SU-DHL-6 (cell line): ENCODE measurements around the gene OSBPL2.

ENCODE experiments used
- H2AFZ ChIP-seq: fragments of 200-600 bp; sonication (generic); 2 replicates; pipeline ENCODE4 v1.6.1; 2014; ENCODE audit warnings: low read depth, mild to moderate bottlenecking, moderate library complexity, mixed read lengths, antibody characterized with exemption, low read length; ENCODE audit not compliant: severe bottlenecking
- H3F3A ChIP-seq: fragments of 200-600 bp; shearing (Covaris generic); 2 replicates; pipeline ENCODE4 v1.6.0; 2016; ENCODE audit warnings: antibody characterized with exemption, mild to moderate bottlenecking; ENCODE audit not compliant: insufficient read depth
- H3K27ac ChIP-seq: fragments of 200-600 bp; sonication (generic); 2 replicates; pipeline ENCODE4 v1.5.1; 2016; ENCODE audit warnings: low read depth, mild to moderate bottlenecking, low read length, moderate library complexity, mixed read lengths
- H3K27me3 ChIP-seq: fragments of 200-600 bp; sonication (generic), shearing (Covaris generic); 2 replicates; pipeline ENCODE4 v1.6.0; 2014; ENCODE audit warnings: mild to moderate bottlenecking, low read length
- H3K36me3 ChIP-seq: fragments of 200-600 bp; sonication (generic); 2 replicates; pipeline ENCODE4 v1.6.1; 2014; ENCODE audit warnings: mild to moderate bottlenecking, low read length, mixed read lengths
- H3K4me2 ChIP-seq: fragments of 300-600, 200-600 bp; shearing (Covaris generic), sonication (generic); 2 replicates; pipeline ENCODE4 v1.6.0; 2014; ENCODE audit warnings: low read length, low read depth, mild to moderate bottlenecking; ENCODE audit not compliant: poor library complexity, severe bottlenecking
- H3K4me3 ChIP-seq: fragments of 200-600 bp; sonication (generic); 2 replicates; pipeline ENCODE4 v1.5.1; 2014; ENCODE audit warnings: antibody characterized with exemption, low read length, mild to moderate bottlenecking, mixed read lengths; ENCODE audit not compliant: insufficient read depth, poor library complexity, severe bottlenecking
- H3K79me2 ChIP-seq: fragments of 200-600 bp; sonication (generic); 2 replicates; pipeline ENCODE4 v1.6.1; 2014; ENCODE audit warnings: mild to moderate bottlenecking, low read length, moderate library complexity; ENCODE audit not compliant: insufficient read depth
- H3K9ac ChIP-seq: fragments of 200-600 bp; sonication (generic); 2 replicates; pipeline ENCODE4 v1.7.0; 2014; ENCODE audit warnings: mild to moderate bottlenecking, low read length
- H3K9me2 ChIP-seq: fragments of 200-600 bp; sonication (generic); replicated peaks from 2 replicates; pipeline ENCODE4 v1.6.1; 2014; ENCODE audit warnings: low read length; ENCODE audit not compliant: insufficient read depth
- H3K9me3 ChIP-seq: fragments of 200-600 bp; sonication (generic); 2 replicates; pipeline ENCODE4 v1.6.1; 2014; ENCODE audit warnings: low read length, mixed read lengths; ENCODE audit not compliant: insufficient read depth
- H4K20me1 ChIP-seq: fragments of 200-600 bp; sonication (generic); 2 replicates; pipeline ENCODE4 v1.6.1; 2014; ENCODE audit warnings: low read depth, mild to moderate bottlenecking, antibody characterized with exemption, low read length, moderate library complexity, mixed read lengths
- EZH2phosphoT487 ChIP-seq: fragments of 200-600 bp; sonication (generic), shearing (Covaris generic); conservative IDR thresholded peaks from 2 replicates; pipeline ENCODE4 v1.6.1; 2018; ENCODE audit warnings: mild to moderate bottlenecking, antibody characterized with exemption, low read length, moderate library complexity, mixed read lengths
- TF ChIP-seq, protein P1 (sequence below): fragments of 200-600 bp; sonication (generic); IDR thresholded peaks from one replicate; pipeline ENCODE4 v1.5.1; 2017; ENCODE audit warnings: antibody characterized with exemption, mild to moderate bottlenecking, low read length, moderate library complexity; ENCODE audit not compliant: insufficient read depth, poor library complexity, severe bottlenecking

Gene OSBPL2

DNA sequence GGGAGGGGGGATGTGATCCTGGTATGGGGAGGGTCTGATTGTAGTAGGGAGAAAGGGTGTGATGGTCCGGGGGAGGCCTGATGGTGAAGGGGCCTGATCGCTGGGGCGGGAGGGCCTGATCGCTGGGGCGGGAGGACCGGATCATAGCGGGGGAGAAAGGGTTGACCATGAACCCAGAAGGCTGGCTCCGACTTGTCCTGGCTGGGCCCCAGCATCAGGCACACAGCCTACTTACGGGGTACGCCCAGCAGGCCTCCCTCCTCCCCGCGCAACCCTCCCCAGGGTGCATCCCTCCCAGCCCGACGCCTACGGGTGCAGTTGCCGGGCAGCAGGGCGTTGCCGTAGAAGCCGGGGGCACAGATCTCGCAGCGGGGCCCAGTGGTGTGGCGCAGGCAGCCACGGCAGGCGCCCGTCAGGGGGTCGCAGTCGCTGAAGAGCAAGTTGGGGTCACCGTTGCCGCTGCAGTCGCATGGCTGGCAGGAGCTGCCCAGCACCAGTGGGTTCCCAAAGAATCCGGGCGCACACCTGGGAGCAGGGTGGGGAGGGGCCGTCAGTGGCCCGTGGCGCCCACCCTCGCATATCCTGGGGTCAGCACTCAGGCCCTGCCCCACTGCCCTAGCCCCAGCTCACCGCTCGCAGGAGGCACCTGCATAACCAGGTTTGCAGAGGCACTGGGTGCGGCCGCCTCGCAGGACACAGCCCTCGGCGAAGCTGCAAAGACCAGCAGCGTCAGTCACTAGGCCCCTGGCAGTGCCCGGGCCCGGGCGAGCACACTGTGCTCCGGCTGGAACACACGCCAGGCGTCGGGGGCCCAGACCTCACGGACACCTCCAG, 85.0 kb downstream of the OSBPL2 start:
- Histone ChIP-seq H3F3A (no peaks in the 10 kb centered on the region; the same call in 1 of the 2 replicates), H3K27me3 (no peaks in the 10 kb centered on the region), H3K27ac (no peak overlapping the region), H3K9me2 (no peaks in the 10 kb centered on the region), H3K9me3 (no peaks in the 10 kb centered on the region), H2AFZ (no peak overlapping the region), H4K20me1 (no peaks in the 10 kb centered on the region), H3K36me3 (no peaks in the 10 kb centered on the region), H3K4me3 (no peak overlapping the region), H3K4me2 (no peak overlapping the region), H3K9ac (no peak overlapping the region), H3K79me2 (no peaks in the 10 kb centered on the region)
- TF ChIP-seq, protein P1, sequence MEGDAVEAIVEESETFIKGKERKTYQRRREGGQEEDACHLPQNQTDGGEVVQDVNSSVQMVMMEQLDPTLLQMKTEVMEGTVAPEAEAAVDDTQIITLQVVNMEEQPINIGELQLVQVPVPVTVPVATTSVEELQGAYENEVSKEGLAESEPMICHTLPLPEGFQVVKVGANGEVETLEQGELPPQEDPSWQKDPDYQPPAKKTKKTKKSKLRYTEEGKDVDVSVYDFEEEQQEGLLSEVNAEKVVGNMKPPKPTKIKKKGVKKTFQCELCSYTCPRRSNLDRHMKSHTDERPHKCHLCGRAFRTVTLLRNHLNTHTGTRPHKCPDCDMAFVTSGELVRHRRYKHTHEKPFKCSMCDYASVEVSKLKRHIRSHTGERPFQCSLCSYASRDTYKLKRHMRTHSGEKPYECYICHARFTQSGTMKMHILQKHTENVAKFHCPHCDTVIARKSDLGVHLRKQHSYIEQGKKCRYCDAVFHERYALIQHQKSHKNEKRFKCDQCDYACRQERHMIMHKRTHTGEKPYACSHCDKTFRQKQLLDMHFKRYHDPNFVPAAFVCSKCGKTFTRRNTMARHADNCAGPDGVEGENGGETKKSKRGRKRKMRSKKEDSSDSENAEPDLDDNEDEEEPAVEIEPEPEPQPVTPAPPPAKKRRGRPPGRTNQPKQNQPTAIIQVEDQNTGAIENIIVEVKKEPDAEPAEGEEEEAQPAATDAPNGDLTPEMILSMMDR, result no peak
- TF ChIP-seq EZH2phosphoT487, result no peak

GRCh38 chr20:62323980-62324906, 85.9 kb downstream of the OSBPL2 start:
- Histone ChIP-seq H4K20me1 (no peaks in the 10 kb centered on the region), H3K36me3 (no peaks in the 10 kb centered on the region), H3K9me2 (no peaks in the 10 kb centered on the region), H3K4me2 (no peak overlapping the region), H3K4me3 (no peak overlapping the region), H3K27me3 (no peaks in the 10 kb centered on the region), H3K79me2 (no peaks in the 10 kb centered on the region), H3K27ac (no peak overlapping the region), H3K9ac (no peak overlapping the region), H3F3A (no peaks in the 10 kb centered on the region; the same call in 1 of the 2 replicates), H2AFZ (no peak overlapping the region), H3K9me3 (no peaks in the 10 kb centered on the region)
- TF ChIP-seq EZH2phosphoT487, result no peak
- TF ChIP-seq, protein P1, result no peak

DNA sequence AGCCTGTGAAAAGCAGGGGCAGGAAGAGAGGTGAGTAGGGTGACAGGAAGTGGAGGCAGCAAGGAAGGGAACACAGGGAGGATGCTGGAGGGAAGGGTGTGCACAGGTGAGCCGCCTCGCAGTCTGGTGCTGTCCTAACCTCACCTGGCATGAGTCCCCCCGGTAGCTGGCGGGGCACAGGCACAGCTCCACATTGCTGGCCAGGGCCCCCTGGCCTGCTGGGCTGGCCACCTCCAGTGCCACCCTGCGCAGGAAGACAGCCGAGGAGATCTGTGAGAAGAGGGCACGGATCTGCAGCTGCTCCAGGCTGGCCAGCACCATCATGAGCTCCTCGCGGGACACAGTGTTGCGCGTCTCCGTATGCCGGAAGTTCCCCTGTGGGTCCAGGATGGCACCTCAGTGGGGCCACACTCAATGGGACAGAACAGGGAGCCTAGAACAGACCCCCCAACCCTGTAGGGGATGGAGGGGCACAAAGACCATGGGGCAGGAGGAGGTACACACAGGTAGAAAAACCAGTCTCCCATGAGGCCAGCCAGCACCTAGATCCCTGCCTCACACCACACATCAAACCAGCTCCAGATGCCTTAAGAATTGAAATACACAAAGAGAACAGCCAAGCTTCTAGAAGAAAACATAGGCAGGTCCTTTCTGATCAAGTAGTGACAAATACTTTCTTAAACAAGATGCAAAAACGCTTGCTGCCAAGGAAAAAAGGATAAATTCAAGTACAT, 87.0 kb downstream of the OSBPL2 start:
- Histone ChIP-seq H3K4me3 (no peak overlapping the region), H3K79me2 (no peaks in the 10 kb centered on the region), H4K20me1 (no peaks in the 10 kb centered on the region), H3K4me2 (no peak overlapping the region), H3K9me3 (no peaks in the 10 kb centered on the region), H3K27ac (no peak overlapping the region), H3K36me3 (no peaks in the 10 kb centered on the region), H2AFZ (no peak overlapping the region), H3K9me2 (no peaks in the 10 kb centered on the region), H3K27me3 (no peaks in the 10 kb centered on the region), H3K9ac (no peak overlapping the region), H3F3A (no peaks in the 10 kb centered on the region; the same call in 1 of the 2 replicates)
- no peak for TF ChIP-seq EZH2phosphoT487
- TF ChIP-seq, protein P1, result no peak
